Smooth muscle cell of the brain vasculature (primary cell): ENCODE data around the gene NFATC3.
"Not testable (repeated sequence)": the region's sequence is repeated elsewhere in the genome, so short reads cannot be mapped to it uniquely, and the experiment has no call there.

Experiments
- DNase-seq: peaks from one replicate; pipeline ENCODE4 v3.0.0-alpha.2; 2012; ENCODE audit warnings: low read depth, low spot score

The NFATC3 gene

DNA sequence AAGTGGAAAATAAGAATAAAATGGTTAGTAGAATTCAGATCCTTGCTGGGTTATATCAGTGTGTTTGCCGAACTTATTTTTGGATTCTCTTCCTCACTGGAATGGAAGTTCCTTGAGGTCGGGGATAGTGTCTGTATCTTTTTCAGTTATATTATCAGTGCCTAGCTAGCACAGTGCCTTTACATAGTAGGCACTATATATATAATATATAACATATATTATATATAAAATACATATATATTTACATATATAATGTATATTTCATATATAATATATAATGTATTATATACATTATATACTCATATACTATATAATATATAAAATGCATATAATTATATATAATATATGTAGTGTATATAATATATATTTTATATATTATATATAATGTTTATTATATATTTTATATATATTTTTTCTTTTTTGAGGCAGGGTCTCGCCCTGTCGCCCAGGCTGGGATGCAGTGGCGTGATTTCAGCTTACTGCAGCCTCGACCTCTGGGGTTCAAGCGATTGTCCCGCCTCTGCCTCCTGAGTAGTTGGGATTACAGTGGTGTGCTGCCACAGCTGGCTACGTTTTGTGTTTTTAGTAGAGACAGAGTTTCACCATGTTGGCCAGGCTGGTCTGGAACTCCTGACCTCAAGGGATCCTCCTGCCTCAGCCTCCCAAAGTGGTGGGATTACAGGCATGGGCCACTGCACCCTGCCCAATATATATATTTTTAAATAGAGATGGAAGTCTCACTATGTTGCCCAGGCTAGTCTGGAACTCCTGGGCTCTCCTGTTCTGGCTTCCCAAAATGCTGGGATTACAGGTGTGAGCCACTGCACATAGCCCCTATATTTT lies 3.2 kb downstream of the NFATC3 start:
- DNase-seq: no peak

GRCh38 chr16:68089067-68089466 lies 3.9 kb downstream of the NFATC3 start:
- DNase-seq: no peak

DNA sequence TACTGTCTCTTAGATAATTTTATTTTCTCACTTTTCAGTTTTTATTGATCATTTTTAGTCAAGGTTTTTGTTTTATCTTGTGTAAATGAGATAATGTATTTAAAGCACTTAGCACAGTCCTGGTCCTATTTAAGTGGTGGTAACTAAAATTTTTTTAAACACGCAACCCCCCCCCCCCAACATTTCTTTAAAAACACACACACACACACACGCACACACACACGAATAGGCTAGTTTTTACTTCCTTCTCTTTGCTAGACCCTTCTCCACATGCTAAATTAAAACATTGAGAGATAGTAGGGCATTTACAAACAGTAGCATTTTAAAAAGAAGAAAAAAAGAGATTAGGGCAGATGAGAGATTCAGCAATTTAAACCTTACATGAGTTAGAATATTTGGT lies 5.0 kb downstream of the NFATC3 start:
- no peak for DNase-seq

- no peak for DNase-seq
These were observed 5.4 kb downstream of the NFATC3 start for GRCh38 chr16:68090533-68090932.

GRCh38 chr16:68091380-68092261 lies 6.5 kb downstream of the NFATC3 start:
- DNase-seq: no peak

DNA sequence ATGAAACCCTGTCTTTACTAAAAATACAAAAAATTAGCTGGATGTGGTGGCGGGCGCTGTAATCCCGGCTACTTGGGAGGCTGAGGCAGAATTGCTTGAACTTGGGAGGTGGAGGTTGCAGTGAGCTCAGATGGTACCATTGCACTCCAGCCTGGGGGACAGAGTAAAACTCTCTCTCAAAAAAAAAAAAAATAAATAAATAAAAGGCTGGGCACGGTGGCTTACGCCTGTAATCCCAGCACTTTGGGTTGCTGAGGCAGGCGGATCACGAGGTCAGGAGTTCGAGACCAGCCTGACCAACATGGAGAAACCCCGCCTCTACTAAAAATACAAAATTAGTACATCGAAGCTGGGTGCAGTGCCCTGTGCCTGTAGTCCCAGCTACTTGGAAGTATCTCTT lies 7.1 kb downstream of the NFATC3 start:
- DNase-seq: not testable (repeated sequence)

DNA sequence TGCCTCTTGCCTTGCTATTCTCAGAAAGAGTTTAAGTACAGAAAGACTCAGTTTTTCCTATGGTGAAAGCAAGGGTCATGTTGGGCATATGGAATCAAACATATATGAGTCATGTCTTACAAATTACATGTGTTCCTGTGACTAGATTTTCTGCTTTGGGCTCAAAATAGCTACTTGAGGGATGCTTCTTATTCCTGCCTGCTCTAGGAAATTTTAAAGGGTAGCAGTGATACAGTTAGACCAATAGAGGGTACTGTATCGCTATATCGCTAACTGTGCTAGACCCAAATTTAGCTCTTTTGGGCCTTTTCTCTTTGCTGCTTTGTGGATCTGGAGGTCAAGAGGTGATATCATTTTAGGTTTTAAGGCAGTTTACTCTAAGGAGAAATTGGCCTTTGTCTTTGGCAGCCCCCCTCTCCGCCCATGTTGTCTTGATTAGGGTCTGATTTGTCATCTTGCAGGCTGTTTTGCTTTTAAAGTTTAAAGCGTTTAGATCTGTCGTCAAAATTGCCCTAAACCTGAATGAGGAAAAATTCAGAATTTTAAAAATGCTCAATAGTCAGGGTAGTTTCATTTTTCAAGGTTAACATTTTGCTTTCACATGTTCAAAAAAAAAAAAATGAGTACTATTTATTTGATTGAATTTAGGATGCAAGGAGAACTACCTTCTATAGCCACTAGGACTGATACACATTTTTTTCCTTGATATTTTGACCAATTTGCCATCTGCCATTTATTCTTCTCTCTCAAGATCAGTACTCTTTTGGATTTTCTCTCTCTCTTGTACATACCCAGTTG lies 8.8 kb downstream of the NFATC3 start:
- DNase-seq: no peak

DNA sequence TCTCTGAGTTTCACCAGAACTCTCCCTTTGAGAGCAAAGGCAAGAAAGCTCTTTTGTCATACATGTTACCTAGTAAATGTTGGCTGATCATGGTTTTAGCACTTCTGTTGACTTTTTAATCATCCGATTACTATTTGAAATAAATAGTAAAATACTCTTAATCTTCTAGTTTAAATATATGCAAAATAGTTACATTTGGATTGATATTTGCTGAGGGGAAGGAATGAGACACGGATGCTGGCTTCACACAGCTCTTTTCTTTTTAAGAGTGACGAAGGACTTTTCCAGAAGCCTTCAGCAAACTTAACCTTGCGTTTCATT lies 9.4 kb downstream of the NFATC3 start:
- no peak for DNase-seq

- no peak for DNase-seq
These were observed 11.3 kb downstream of the NFATC3 start for GRCh38 chr16:68096491-68096890.

DNA sequence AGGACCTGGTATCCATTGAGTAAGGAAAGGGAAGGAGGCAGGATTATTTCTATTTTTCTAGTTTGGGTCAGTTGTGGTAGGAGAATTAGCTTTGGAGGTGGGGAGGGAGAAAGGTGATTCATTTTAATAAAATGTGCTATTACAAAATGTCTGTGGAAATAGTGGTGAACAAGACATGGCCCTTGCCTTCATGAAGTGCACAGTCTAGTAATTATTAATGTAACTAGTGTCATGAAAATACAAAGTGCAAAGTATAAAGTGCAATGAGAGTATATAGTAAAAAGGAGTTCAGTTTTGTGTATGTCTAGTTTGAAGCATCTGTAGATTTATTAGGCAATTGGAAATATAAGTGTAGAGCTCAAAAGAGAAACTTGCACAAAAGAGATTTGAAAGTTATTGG lies 11.9 kb downstream of the NFATC3 start:
- DNase-seq: no peak

GRCh38 chr16:68097895-68098294 lies 12.7 kb downstream of the NFATC3 start:
- DNase-seq: no peak

DNA sequence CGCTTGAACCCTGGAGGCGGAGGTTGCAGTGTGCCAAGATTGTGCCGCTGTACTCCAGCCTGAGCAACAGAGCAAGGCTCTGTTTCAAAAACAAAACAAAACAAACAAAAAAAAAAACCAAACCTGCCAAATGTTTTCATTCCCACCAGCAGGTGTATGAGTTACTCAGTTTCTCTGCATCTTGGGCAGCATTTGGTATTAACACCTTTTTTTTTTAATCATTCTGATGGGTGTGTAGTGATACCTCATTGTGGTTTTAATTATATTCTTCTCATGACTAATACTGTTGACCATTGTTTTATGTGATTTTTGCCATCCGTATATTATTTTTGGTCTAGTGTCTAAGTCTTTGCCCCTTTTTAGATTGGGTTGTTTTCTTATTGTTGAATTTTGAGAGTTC lies 15.3 kb downstream of the NFATC3 start:
- no peak for DNase-seq

- no peak for DNase-seq
These were observed 20.4 kb downstream of the NFATC3 start for GRCh38 chr16:68105611-68106010.

- DNase-seq: not testable (repeated sequence)
These were observed 22.2 kb downstream of the NFATC3 start for GRCh38 chr16:68107230-68107928.

- DNase-seq: not testable (repeated sequence)
These were observed 24.0 kb downstream of the NFATC3 start for GRCh38 chr16:68109156-68109555.

DNA sequence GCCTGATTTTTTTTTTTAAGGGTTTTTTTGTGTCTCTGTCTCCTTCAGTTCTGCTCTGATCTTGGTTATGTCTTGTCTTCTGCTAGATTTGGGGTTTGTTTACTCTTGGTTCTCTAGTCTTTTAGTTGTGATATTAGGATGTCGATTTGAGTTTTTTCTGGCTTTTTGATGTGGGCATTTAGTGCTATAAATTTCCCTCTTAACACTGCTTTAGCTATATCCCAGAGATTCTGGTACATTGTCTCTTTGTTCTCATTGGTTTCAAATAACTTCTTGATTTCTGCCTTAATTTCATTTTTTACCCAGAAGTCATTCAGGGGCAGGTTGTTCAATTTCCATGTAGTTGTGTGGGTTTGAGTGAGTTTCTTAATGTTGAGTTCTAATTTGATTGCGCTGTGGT lies 25.4 kb downstream of the NFATC3 start:
- not testable (repeated sequence) for DNase-seq

DNA sequence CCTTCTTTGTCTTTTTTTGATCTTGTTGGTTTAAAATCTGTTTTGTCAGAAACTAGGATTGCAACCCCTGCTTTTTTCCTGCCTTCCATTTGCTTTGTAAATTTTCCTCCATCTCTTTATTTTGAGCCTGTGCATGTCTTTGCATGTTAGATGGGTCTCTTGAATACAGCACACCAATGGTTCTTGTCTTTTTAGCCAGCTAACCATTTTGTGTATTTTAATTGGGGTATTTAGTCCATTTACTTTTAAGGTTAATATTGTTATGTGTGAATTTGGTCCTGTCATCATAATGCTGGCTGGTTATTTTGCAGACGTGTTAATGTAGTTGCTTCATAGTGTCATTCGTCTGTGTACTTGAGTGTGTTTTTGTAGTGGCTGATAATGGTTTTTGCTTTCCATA lies 26.2 kb downstream of the NFATC3 start:
- DNase-seq: no peak

DNA sequence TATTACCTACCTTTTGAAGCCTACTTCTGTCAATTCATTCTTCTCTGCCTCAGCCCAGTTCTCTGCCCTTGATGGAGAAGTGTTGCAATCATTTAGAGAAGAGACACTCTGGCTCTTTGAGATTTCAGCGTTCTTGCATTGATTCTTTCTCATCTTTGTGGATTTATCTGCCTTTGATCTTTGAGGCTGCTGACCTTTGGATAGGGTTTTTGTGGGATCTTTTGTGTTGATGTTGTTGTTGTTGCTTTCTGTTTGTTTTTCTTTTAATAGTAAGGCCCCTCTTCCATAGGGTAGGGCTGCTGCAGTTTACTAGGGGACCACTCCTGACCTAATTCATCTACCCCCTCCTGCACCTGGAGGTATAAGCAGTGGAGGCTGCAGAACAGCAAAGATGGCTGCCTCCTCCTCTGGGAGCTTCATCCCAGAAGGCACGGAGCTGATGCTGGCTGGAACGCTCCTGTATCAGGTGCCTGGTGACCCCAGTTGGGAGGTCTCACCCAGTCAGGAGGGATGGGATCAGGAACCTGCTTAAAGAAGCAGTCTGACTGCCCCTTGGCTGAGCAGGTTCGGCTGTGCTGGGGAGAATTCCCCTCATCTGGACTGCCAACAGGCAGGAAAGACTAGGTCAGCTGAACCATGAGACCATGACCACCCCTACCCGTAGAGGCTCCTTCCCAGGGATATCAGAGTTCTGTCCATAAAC lies 28.0 kb downstream of the NFATC3 start:
- no peak for DNase-seq

DNA sequence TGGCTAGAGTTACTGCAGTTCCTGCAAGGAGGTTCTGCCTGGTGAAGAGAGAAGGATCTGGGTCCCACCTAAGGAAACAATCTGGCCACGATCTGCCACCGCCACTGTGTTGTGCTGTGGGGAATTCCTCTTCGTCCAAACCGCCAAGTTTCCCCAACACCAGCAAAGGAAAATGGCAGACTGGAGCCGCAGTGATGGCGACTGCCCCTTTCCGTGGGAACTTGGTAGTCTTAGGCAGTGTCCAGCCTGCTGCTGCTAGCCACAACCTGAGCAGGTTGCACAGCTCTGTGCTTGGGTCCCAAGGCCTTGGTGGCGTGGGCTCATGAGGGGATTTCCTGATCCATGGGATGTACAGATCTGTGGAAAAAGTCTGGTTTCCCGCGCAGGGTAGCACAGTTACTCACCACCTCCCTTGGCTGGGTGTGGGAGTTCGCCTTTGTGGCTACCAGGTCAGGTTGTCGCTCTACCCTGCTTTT lies 28.6 kb downstream of the NFATC3 start:
- no peak for DNase-seq

GRCh38 chr16:68114939-68115338 lies 29.8 kb downstream of the NFATC3 start:
- not testable (repeated sequence) for DNase-seq

GRCh38 chr16:68115851-68116250 lies 30.7 kb downstream of the NFATC3 start:
- DNase-seq: no peak
